Muscle layer of colon (tissue), 2 donors: Measurements from ENCODE around the gene MSH3.
"Not testable (repeated sequence)": the region's sequence is repeated elsewhere in the genome, so short reads cannot be mapped to it uniquely, and the experiment has no call there.

Experiments used
- H3K27ac ChIP-seq: one replicate; pipeline ENCODE4 v1.7.0; 2013; ENCODE audit warnings: low read depth, mild to moderate bottlenecking, low read length, moderate library complexity
- H3K27me3 ChIP-seq, 2 donors: one replicate each; pipeline ENCODE4 v1.7.0; 2013; ENCODE audit warnings: low read length in 2 of 2, mild to moderate bottlenecking in 2 of 2; ENCODE audit not compliant: insufficient read depth in 2 of 2, control insufficient read depth in 1 of 2
- H3K36me3 ChIP-seq: one replicate; pipeline ENCODE4 v1.7.0; 2013; ENCODE audit warnings: mild to moderate bottlenecking, low read length; ENCODE audit not compliant: insufficient read depth
- H3K4me1 ChIP-seq: one replicate; pipeline ENCODE4 v1.7.0; 2013; ENCODE audit warnings: mild to moderate bottlenecking, low read length; ENCODE audit not compliant: insufficient read depth
- H3K4me3 ChIP-seq, 2 donors: one replicate each; pipeline ENCODE4 v1.7.0; 2013; ENCODE audit warnings: low read length in 2 of 2, low read depth in 1 of 2, mild to moderate bottlenecking in 1 of 2, moderate library complexity in 1 of 2
- H3K9ac ChIP-seq: one replicate; pipeline ENCODE4 v1.7.0; 2013; ENCODE audit warnings: low read length
- H3K9me3 ChIP-seq: one replicate; pipeline ENCODE4 v1.7.0; 2013; ENCODE audit warnings: mild to moderate bottlenecking, low read length
- donor health status: abdominal sarcoma.
- donor health status: Adenocarcinoma of cecum.

Gene MSH3

GRCh38 chr5:80739057-80739456 is 84.6 kb downstream of the MSH3 start:
- Histone ChIP-seq H3K36me3 (no peaks in the 10 kb centered on the region), H3K27me3 (no peaks in the 10 kb centered on the region), H3K27ac (no peak overlapping the region), H3K4me1 (no peaks in the 10 kb centered on the region), H3K9ac (no peak overlapping the region), H3K9me3 (no peaks in the 10 kb centered on the region), H3K4me3 (no peak overlapping the region)

GRCh38 chr5:80739496-80739895 is 85.0 kb downstream of the MSH3 start:
- Histone ChIP-seq H3K9ac (no peak overlapping the region), H3K4me1 (no peaks in the 10 kb centered on the region), H3K36me3 (no peaks in the 10 kb centered on the region), H3K9me3 (no peaks in the 10 kb centered on the region), H3K27ac (no peak overlapping the region), H3K27me3 (no peaks in the 10 kb centered on the region), H3K4me3 (no peak overlapping the region)

DNA sequence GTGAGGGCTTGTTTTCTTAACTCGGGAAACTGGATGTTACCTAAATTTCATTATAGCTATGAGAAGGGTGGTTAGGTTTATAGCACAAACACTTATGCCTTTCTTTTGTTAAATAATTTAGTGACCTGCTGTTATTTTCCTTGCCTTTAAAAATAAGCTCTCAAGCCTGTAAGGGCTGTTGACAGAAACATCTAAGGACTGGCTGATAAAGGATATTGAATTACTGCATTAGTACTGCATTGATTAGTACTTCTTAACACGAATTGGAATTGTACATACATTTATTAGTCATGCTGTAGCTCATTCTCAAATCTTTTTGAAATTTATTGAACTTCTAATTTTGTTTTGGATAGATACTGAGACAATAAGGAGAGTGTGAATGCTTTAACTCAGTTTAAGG is 85.4 kb downstream of the MSH3 start:
- no peak overlapping the region for H3K9ac ChIP-seq
- no peaks in the 10 kb centered on the region for H3K27me3 ChIP-seq
- H3K4me1 ChIP-seq = no peaks in the 10 kb centered on the region
- no peak overlapping the region for H3K4me3 ChIP-seq
- no peaks in the 10 kb centered on the region for H3K9me3 ChIP-seq
- peaks cover 3% of the 10 kb centered on the region for H3K36me3 ChIP-seq
- no peak overlapping the region for H3K27ac ChIP-seq

DNA sequence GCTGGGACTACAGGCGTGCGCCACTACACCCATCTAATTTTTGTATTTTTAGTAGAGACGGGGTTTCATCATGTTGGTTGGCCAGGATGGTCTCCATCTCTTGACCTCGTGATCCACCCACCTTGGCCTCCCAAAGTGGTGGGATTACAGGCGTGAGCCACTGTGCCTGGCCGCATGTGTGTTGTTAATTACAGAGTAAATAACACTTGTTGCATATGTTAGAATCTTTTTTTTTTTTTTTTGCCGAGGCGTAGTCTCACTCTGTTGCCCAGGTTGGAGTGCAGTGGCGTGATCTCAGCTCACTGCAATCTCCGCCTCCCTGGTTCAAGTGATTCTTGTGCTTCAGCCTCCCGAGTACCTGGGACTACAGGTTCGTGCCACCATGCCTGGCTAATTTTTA is 86.0 kb downstream of the MSH3 start:
- not testable (repeated sequence) for H3K9me3 ChIP-seq, H3K4me3 ChIP-seq, H3K4me1 ChIP-seq, H3K27me3 ChIP-seq, H3K27ac ChIP-seq, H3K36me3 ChIP-seq, H3K9ac ChIP-seq

- peaks cover 13% of the 10 kb centered on the region for H3K36me3 ChIP-seq
- no peak overlapping the region for H3K9ac ChIP-seq
- H3K27me3 ChIP-seq = no peaks in the 10 kb centered on the region
- no peak overlapping the region for H3K27ac ChIP-seq
- no peaks in the 10 kb centered on the region for H3K4me1 ChIP-seq
- no peaks in the 10 kb centered on the region for H3K9me3 ChIP-seq
- no peak overlapping the region for H3K4me3 ChIP-seq
Observed at GRCh38 chr5:80740999-80741398, 86.5 kb downstream of the MSH3 start.

GRCh38 chr5:80744149-80744548 is 89.7 kb downstream of the MSH3 start:
- no peak overlapping the region for H3K27ac ChIP-seq
- H3K9ac ChIP-seq = no peak overlapping the region
- H3K36me3 ChIP-seq = peaks cover 25% of the 10 kb centered on the region
- no peaks in the 10 kb centered on the region for H3K27me3 ChIP-seq
- no peaks in the 10 kb centered on the region for H3K9me3 ChIP-seq
- H3K4me1 ChIP-seq = no peaks in the 10 kb centered on the region
- no peak overlapping the region for H3K4me3 ChIP-seq

DNA sequence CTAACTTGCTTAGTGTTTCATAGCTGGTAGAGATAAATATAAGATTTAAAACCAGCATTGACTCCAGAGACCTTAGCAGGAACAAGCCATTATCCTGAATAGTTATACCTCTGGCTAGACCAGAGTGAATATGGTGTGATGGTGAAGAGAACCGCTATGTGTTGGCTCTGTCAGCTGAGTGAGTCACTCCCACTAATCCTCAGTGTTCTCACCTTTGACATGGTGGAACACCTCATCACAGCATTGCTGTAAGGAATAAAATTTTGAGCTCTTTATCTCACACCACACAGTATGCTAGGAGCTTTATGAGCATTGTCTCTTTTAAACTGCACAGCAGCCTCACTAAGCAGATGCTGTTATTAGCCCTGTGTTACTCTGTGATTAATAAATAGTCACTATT is 91.0 kb downstream of the MSH3 start:
- Histone ChIP-seq H3K9me3 (no peaks in the 10 kb centered on the region), H3K27me3 (no peaks in the 10 kb centered on the region), H3K9ac (no peak overlapping the region), H3K36me3 (peaks cover 25% of the 10 kb centered on the region), H3K27ac (no peak overlapping the region), H3K4me3 (no peak overlapping the region), H3K4me1 (no peaks in the 10 kb centered on the region)

GRCh38 chr5:80747922-80748321 is 93.5 kb downstream of the MSH3 start:
- H3K4me1 ChIP-seq = no peaks in the 10 kb centered on the region
- H3K27me3 ChIP-seq = no peaks in the 10 kb centered on the region
- no peak overlapping the region for H3K27ac ChIP-seq
- H3K9me3 ChIP-seq = no peaks in the 10 kb centered on the region
- peaks cover 25% of the 10 kb centered on the region for H3K36me3 ChIP-seq
- H3K4me3 ChIP-seq = no peak overlapping the region
- H3K9ac ChIP-seq = no peak overlapping the region

DNA sequence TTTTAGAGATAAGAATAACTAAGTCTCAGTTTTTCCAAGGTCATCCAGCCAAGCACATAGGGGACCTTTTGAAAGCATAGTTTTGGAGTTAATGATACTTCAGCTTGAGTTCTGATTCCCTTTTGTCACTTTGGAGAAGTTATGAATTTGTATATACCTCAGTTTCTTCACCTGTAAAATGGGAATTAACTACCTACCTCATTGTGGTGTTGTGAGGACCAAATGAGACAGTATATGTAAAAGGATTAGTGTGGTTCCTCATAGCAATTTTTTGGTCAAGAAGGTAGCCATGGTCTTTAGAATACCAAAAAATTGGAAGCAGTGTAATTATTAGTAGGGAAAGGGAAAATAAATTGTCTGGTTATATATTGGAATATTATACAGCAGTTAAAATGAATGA is 98.0 kb downstream of the MSH3 start:
- peaks cover 5% of the 10 kb centered on the region for H3K4me1 ChIP-seq
- no peak overlapping the region for H3K9ac ChIP-seq
- H3K9me3 ChIP-seq = no peaks in the 10 kb centered on the region
- no peak overlapping the region for H3K4me3 ChIP-seq
- peaks cover 6% of the 10 kb centered on the region for H3K36me3 ChIP-seq
- no peak overlapping the region for H3K27ac ChIP-seq
- no peaks in the 10 kb centered on the region for H3K27me3 ChIP-seq

DNA sequence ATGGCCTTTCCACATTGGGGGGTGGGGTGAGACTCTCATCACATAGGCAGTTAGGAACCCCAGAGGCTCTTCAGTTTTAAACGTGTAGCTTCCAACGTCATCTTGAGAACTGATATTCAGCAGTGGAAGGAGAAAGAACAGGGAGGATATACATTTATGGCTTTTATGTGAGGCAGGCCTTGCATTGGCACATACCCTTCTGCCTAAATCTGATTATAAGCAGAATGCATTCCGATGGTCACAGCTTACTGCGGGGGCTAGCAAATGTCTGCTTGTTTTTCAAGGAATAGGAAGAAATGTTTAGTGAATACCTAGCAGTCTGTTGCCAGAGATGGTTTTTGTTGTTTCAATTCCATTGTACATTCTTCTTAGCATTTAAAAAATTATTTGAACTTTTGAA is 99.3 kb downstream of the MSH3 start:
- no peak overlapping the region for H3K4me3 ChIP-seq

DNA sequence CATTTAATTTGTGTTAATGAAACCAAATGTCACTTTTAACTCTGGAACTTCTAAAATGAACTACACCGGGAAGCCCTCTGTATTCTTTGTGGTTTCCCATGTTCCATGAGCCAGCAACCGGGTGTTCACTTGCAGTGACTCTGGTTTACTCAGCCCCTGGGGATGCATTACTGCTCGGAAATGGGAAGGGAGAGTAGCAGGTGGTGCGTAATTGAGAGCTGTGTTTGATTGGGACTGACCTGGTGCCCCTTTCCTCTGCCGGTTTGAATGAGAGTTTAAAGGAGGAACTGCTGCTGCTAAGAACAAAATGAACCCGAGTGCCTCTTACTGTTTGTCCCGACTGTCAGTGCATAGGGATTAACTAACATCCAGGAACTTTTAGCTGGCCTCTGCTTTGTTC is 100.4 kb downstream of the MSH3 start:
- no peak overlapping the region for H3K27ac ChIP-seq
- no peaks in the 10 kb centered on the region for H3K27me3 ChIP-seq
- no peak overlapping the region for H3K9ac ChIP-seq
- H3K4me3 ChIP-seq = no peak overlapping the region
- no peaks in the 10 kb centered on the region for H3K9me3 ChIP-seq
- H3K36me3 ChIP-seq = no peaks in the 10 kb centered on the region
- H3K4me1 ChIP-seq = peaks cover 5% of the 10 kb centered on the region

More for the DNA sequence above, 99.3 kb downstream of the MSH3 start:
- Histone ChIP-seq H3K27ac (no peak overlapping the region), H3K4me1 (peaks cover 5% of the 10 kb centered on the region), H3K9ac (no peak overlapping the region), H3K36me3 (no peaks in the 10 kb centered on the region), H3K9me3 (no peaks in the 10 kb centered on the region), H3K27me3 (no peaks in the 10 kb centered on the region)

- Histone ChIP-seq H3K9ac (no peak overlapping the region), H3K4me3 (no peak overlapping the region), H3K9me3 (no peaks in the 10 kb centered on the region), H3K36me3 (no peaks in the 10 kb centered on the region), H3K27ac (no peak overlapping the region), H3K27me3 (no peaks in the 10 kb centered on the region), H3K4me1 (peaks cover 5% of the 10 kb centered on the region)
Observed at GRCh38 chr5:80755626-80756025, 101.2 kb downstream of the MSH3 start.
